PC-3 (cell line): ENCODE results near the gene LRBA.
"Not testable (repeated sequence)": the region's sequence is repeated elsewhere in the genome, so short reads cannot be mapped to it uniquely, and the experiment has no call there.

ENCODE experiments used
- EZH2phosphoT487 ChIP-seq: fragments of 300-600 bp; sonication (generic); IDR thresholded peaks from 2 replicates; pipeline ENCODE4 v1.6.1; 2018; ENCODE audit warnings: mild to moderate bottlenecking, antibody characterized with exemption, low read length, borderline replicate concordance
- TF ChIP-seq, protein P1 (sequence below): fragments of 300-600 bp; sonication (generic); conservative IDR thresholded peaks from 2 replicates; pipeline ENCODE4 v1.5.1; 2017; ENCODE audit warnings: antibody characterized with exemption, low read depth, mild to moderate bottlenecking, low read length

DNA sequence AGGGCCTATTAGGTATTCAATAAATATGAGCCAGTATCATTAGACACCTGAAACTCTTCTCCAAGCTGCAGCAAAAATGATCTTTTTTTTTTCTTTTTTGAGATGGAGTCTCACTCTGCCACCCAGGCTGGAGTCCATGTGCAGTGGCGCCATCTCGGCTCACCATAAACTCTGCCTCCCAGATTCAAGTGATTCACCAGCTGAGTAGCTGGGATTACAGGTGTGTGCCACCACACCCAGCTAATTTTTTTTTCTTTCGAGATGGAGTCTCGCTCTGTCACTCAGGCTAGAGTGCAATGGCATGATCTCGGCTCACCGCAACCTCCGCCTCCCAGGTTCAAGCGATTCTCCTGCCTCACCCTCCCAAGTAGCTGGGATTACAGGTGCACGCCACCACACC is 93.6 kb downstream of the LRBA start:
- TF ChIP-seq EZH2phosphoT487 = not testable (repeated sequence)
- TF ChIP-seq, protein P1, sequence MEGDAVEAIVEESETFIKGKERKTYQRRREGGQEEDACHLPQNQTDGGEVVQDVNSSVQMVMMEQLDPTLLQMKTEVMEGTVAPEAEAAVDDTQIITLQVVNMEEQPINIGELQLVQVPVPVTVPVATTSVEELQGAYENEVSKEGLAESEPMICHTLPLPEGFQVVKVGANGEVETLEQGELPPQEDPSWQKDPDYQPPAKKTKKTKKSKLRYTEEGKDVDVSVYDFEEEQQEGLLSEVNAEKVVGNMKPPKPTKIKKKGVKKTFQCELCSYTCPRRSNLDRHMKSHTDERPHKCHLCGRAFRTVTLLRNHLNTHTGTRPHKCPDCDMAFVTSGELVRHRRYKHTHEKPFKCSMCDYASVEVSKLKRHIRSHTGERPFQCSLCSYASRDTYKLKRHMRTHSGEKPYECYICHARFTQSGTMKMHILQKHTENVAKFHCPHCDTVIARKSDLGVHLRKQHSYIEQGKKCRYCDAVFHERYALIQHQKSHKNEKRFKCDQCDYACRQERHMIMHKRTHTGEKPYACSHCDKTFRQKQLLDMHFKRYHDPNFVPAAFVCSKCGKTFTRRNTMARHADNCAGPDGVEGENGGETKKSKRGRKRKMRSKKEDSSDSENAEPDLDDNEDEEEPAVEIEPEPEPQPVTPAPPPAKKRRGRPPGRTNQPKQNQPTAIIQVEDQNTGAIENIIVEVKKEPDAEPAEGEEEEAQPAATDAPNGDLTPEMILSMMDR = not testable (repeated sequence)
